CD4-positive, CD25-positive, alpha-beta regulatory T cell (primary cell): Measurements from ENCODE around the gene OR51E1. TPM values are rescaled to one million over a fixed set of nuclear protein-coding genes. Genes with fewer than 3 reads are reported as not detected.

Experiments used
- ATAC-seq, 2 donors: fragments of 150-1000 bp; cut with Tn5 transposase; one replicate each; pipeline ENCODE4 v1.10.0; 2021; ENCODE audit warnings: low read depth in 2 of 2, moderate number of reproducible peaks in 2 of 2, moderate library complexity in 1 of 2
- DNase-seq, 3 donors: peaks; one replicate each; pipeline versions ENCODE4 v3.0.0 to v3.0.0-alpha.2; 2012 to 2022; ENCODE audit warnings: mixed read lengths in 1 of 3
- H3K27ac ChIP-seq: one replicate; pipeline ENCODE4 v1.7.0; 2013; ENCODE audit warnings: mild to moderate bottlenecking, low read length; ENCODE audit not compliant: insufficient read depth, poor library complexity, severe bottlenecking
- H3K27me3 ChIP-seq: one replicate; pipeline ENCODE4 v1.7.0; 2013; ENCODE audit warnings: low read length; ENCODE audit not compliant: control insufficient read depth, insufficient read depth
- H3K36me3 ChIP-seq: one replicate; pipeline ENCODE4 v1.7.0; 2013; ENCODE audit warnings: mild to moderate bottlenecking, low read length, moderate library complexity; ENCODE audit not compliant: control insufficient read depth, insufficient read depth
- H3K4me1 ChIP-seq: 2 replicates; pipeline ENCODE4 v1.7.0; 2013; ENCODE audit warnings: mild to moderate bottlenecking, low read length; ENCODE audit not compliant: insufficient read depth, control insufficient read depth, poor library complexity, severe bottlenecking
- H3K4me3 ChIP-seq: one replicate; pipeline ENCODE4 v1.7.0; 2013; ENCODE audit warnings: low read depth, mild to moderate bottlenecking, low read length, moderate library complexity
- H3K9me3 ChIP-seq, 2 experiments: 1 replicate in 1 of 2; 2 replicates in 1 of 2; pipeline ENCODE4 v1.7.0; 2013; ENCODE audit warnings: low read length in 2 of 2, mild to moderate bottlenecking in 1 of 2, moderate library complexity in 1 of 2; ENCODE audit not compliant: control insufficient read depth in 2 of 2
- H3K27ac Mint-ChIP-seq, 3 donors: one replicate each; pipeline ENCODE4 v1.8.0; 2020 to 2022; ENCODE audit warnings: mild to moderate bottlenecking in 3 of 3, mixed read lengths in 3 of 3, moderate library complexity in 2 of 3
- H3K27me3 Mint-ChIP-seq: one replicate; pipeline ENCODE4 v1.8.0; 2022; ENCODE audit warnings: mild to moderate bottlenecking, mixed read lengths
- H3K36me3 Mint-ChIP-seq: one replicate; pipeline ENCODE4 v1.8.0; 2020; ENCODE audit warnings: mixed read lengths
- H3K4me1 Mint-ChIP-seq, 4 donors: one replicate each; pipeline ENCODE4 v1.8.0; 2020 to 2022; ENCODE audit warnings: mixed read lengths in 4 of 4, mild to moderate bottlenecking in 1 of 4
- H3K4me3 Mint-ChIP-seq, 4 donors: one replicate each; pipeline ENCODE4 v1.8.0; 2020 to 2022; ENCODE audit warnings: mild to moderate bottlenecking in 4 of 4, mixed read lengths in 4 of 4, moderate library complexity in 3 of 4
- H3K9me3 Mint-ChIP-seq, 7 donors: one replicate each; pipeline ENCODE4 v1.8.0; 2020 to 2022; ENCODE audit warnings: mixed read lengths in 7 of 7, mild to moderate bottlenecking in 3 of 7, moderate library complexity in 2 of 7
- polyA plus RNA-seq, 4 donors: library from polyadenylated mRNA; unstranded; fragments of 300-500 nt; fragmentation: Illumina TruSeq; gene quantifications; one replicate each; pipeline ENCODE4 v1.2.3, GENCODE V29; 2021
- total RNA-seq: library from RNA; stranded (reverse); gene quantifications from one replicate; pipeline ENCODE4 v1.2.3, GENCODE V29; 2022

Gene OR51E1
- total and polyA plus RNA-seq, 5 donors from 2014 or later, result not detected

DNA sequence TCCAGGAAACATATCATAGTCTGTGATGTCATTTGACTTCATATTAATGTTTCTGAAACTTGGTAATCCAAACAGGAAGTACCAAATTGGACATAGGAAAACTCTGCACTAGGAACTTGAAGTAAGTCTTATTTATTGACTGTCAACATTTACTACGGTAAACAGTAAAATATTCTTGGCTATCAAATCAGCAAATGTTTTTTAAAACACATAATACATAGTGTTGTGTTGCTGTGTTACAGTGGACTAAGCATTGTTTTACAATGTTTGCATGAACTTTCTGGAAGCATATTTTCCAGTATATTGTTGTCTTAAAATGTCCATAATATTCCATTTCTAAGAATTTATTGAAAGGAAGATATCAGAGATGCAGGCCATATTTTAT, 56.6 kb downstream of the OR51E1 start:
- H3K27ac ChIP-seq, result no peak overlapping the region
- Mint-ChIP-seq H3K27me3 (no peaks in the 10 kb centered on the region), H3K36me3 (no peaks in the 10 kb centered on the region)

DNA sequence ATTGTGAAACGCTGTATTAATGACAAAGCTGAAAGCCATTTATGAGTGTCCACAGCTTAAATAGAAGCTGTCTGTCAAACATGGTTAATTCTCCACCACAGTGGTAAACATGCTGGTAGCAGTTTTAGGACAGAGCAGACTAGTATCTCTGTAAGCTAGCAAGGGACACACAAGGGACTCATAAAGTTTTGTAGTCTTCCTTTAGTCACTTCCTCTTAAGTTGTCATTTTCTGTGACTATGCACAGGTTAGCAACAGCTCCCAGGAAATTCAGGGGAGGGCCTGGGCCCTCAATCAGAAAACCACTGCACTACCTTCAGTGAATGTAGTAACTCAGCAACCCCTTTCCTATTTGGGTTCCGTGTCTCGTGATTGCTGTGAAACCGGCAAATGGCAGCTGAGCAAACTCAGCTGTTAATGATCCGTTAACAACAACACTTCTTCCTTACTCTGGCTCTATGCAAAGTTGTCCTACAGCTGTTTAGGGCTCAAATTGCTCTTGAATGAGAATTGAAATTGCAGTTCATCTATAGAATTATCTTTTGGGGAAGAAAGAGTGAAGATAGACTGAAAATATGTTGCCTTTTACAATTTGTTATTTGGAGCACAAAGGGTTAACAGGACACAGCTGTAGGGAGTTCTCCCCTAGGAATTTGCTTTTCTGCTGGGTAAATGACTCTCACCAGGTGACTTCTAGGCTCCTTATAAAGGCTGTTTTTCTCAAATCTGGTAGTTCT, 60.4 kb downstream of the OR51E1 start, which contains the start of gene MMP26:
TSS of gene MMP26 (plus strand) at position 731 of the 736 bp plus-strand sequence.
- Histone ChIP-seq H3K36me3 (no peaks in the 10 kb centered on the region), H3K27me3 (no peaks in the 10 kb centered on the region), H3K4me1 (no peaks in the 10 kb centered on the region), H3K27ac (no peak within 1 kb of the TSS), H3K9me3 (no peaks in the 10 kb centered on the region), H3K4me3 (no peak within 1 kb of the TSS)
- Mint-ChIP-seq H3K36me3 (no peaks in the 10 kb centered on the region), H3K9me3 (peaks cover 0 to 3% (median 0%) of the 10 kb centered on the region in 7 donors), H3K27ac (no peak within 1 kb of the TSS), H3K27me3 (no peaks in the 10 kb centered on the region), H3K4me1 (no peaks in the 10 kb centered on the region), H3K4me3 (no peak within 1 kb of the TSS)
- no peak for ATAC-seq
- DNase-seq, result no peak

More for the DNA sequence above, 56.6 kb downstream of the OR51E1 start:
- Histone ChIP-seq H3K4me3 (no peak overlapping the region), H3K4me1 (no peaks in the 10 kb centered on the region), H3K9me3 (no peaks in the 10 kb centered on the region), H3K36me3 (no peaks in the 10 kb centered on the region), H3K27me3 (no peaks in the 10 kb centered on the region)
- Mint-ChIP-seq H3K9me3 (peaks cover 0 to 3% (median 0%) of the 10 kb centered on the region in 7 donors), H3K27ac (no peak overlapping the region), H3K4me1 (no peaks in the 10 kb centered on the region), H3K4me3 (no peak overlapping the region)
- no peak for DNase-seq
- no peak for ATAC-seq

DNA sequence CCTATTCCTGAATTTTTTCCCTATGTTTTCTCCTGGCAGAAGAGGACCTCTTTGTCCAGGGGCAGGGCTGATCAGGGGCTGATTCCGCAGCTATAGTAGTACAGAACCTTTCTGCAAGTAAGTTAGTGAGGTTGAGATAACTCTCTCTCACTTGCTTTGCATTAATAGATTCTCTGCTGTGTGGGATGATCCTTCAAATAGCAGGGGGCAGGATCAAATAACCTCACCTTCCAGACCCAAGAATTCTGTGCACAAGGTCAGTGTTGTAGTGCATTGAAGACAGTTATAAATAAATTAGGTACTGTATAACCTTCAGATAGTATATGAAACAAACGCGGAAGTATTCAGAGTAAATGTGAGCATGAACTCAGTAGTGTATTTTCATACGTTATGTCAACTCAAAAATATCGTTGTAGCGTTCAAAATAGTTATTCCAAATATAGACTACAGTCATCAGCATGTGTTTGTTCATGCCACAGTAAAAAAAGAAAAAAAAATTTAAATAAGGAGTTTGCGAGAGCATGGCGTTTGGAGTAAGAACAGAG, 61.1 kb downstream of the OR51E1 start:
- H3K27ac ChIP-seq, result no peak overlapping the region
- H3K4me3 Mint-ChIP-seq, result no peak overlapping the region
- H3K27ac Mint-ChIP-seq, result no peak overlapping the region
- no peaks in the 10 kb centered on the region for H3K36me3 Mint-ChIP-seq
- H3K4me1 ChIP-seq, result no peaks in the 10 kb centered on the region
- peaks cover 4% of the 10 kb centered on the region for H3K27me3 ChIP-seq
- H3K9me3 ChIP-seq, result no peaks in the 10 kb centered on the region
- peaks cover 0 to 1% (median 0%) of the 10 kb centered on the region in 7 donors for H3K9me3 Mint-ChIP-seq
- H3K4me1 Mint-ChIP-seq, result no peaks in the 10 kb centered on the region
- H3K27me3 Mint-ChIP-seq, result no peaks in the 10 kb centered on the region
- no peaks in the 10 kb centered on the region for H3K36me3 ChIP-seq
- no peak for ATAC-seq
- DNase-seq, result no peak
- no peak overlapping the region for H3K4me3 ChIP-seq

Other genes with a start within 250 kb of the OR51E1 start
- gene OR52K2, start 194.7 kb upstream of the OR51E1 start, total RNA-seq, result not detected
- not detected for gene OR52K2, start 194.7 kb upstream of the OR51E1 start, polyA plus RNA-seq
- gene OR52K1, start 161.3 kb upstream of the OR51E1 start, total RNA-seq, result not detected
- gene OR52K1, start 161.3 kb upstream of the OR51E1 start, polyA plus RNA-seq, result not detected
- gene OR52M1, start 98.8 kb upstream of the OR51E1 start, total RNA-seq, result not detected
- not detected for gene OR52M1, start 98.8 kb upstream of the OR51E1 start, polyA plus RNA-seq
- not detected for gene OR52I2, start 62.2 kb upstream of the OR51E1 start, total RNA-seq
- not detected for gene OR52I2, start 62.2 kb upstream of the OR51E1 start, polyA plus RNA-seq
- not detected for gene OR52I1, start 49.9 kb upstream of the OR51E1 start, total RNA-seq
- not detected for gene OR52I1, start 49.9 kb upstream of the OR51E1 start, polyA plus RNA-seq
- 10.1 TPM for gene TRIM68, start 35.8 kb upstream of the OR51E1 start, total RNA-seq
- gene TRIM68, start 35.8 kb upstream of the OR51E1 start, polyA plus RNA-seq, result 10 to 100 TPM; 17.0 to 22.3 (median 18.4) TPM
- gene OR51D1, start 6.5 kb upstream of the OR51E1 start, total RNA-seq, result not detected
- not detected for gene OR51D1, start 6.5 kb upstream of the OR51E1 start, polyA plus RNA-seq
- gene OR51E2, start 53.9 kb downstream of the OR51E1 start, total RNA-seq, result not detected
- not detected for gene OR51E2, start 53.9 kb downstream of the OR51E1 start, polyA plus RNA-seq
- not detected for gene MMP26, start 60.8 kb downstream of the OR51E1 start, total RNA-seq
- not detected for gene MMP26, start 60.8 kb downstream of the OR51E1 start, polyA plus RNA-seq
- gene OR51F1, start 126.0 kb downstream of the OR51E1 start, total RNA-seq, result not detected
- gene OR51F1, start 126.0 kb downstream of the OR51E1 start, polyA plus RNA-seq, result not detected
- gene OR52R1, start 160.4 kb downstream of the OR51E1 start, total RNA-seq, result not detected
- not detected for gene OR52R1, start 160.4 kb downstream of the OR51E1 start, polyA plus RNA-seq
- not detected for gene OR51F2, start 177.3 kb downstream of the OR51E1 start, total RNA-seq
- not detected for gene OR51F2, start 177.3 kb downstream of the OR51E1 start, polyA plus RNA-seq
- not detected for gene OR51S1, start 205.2 kb downstream of the OR51E1 start, total RNA-seq
- gene OR51S1, start 205.2 kb downstream of the OR51E1 start, polyA plus RNA-seq, result not detected
- gene OR51T1, start 237.9 kb downstream of the OR51E1 start, total RNA-seq, result not detected
- gene OR51T1, start 237.9 kb downstream of the OR51E1 start, polyA plus RNA-seq, result not detected